ENCODE results near the gene COX4I1.

DNA sequence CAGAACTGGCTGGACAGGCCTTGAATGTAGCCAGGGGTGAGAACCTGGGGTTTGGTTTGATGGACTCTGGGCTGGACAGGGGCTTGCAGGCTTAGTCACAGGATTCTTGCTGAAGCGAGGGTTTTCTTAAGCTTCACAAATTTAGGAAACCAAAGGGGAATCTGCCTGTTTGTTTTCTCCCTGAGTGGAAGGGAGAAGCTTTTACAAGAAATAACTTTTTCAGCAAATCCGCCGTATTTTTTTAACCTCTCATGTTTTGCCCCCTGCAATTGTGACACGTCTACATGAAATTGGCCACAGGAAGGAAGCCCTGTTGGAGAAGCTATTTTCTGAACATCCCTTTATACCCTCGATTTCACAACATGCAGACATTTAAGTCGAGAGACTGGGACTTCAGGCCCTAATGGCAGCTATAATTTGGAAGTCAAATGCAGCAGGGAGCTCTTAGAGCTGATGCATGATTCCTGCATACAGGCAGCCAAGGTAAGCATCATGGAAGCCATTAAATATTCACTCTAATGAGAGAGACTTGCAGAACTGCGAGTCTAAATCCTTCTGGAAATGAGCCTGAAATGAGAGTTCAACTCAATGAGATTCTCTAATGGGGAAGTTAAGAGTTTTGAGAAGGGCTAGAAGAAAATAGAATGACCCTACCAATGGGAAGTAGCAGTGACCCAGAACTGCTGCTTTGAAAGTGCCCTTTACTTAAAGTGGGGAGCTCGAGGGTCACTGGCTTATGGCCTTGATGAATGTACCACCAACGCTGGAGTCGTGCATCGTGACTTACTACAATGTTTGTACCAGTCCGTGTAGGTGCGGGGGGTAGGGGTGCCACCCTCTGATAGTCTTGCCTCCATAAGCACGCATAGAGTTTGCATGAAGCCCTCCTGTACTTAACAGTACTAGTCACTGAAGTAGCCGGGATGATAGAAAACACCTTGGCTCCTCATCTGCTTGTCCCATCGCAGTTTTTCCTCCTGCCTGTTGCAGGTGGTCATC lies 54.4 kb downstream of the COX4I1 start:
- TF ChIP-seq, protein P1, sequence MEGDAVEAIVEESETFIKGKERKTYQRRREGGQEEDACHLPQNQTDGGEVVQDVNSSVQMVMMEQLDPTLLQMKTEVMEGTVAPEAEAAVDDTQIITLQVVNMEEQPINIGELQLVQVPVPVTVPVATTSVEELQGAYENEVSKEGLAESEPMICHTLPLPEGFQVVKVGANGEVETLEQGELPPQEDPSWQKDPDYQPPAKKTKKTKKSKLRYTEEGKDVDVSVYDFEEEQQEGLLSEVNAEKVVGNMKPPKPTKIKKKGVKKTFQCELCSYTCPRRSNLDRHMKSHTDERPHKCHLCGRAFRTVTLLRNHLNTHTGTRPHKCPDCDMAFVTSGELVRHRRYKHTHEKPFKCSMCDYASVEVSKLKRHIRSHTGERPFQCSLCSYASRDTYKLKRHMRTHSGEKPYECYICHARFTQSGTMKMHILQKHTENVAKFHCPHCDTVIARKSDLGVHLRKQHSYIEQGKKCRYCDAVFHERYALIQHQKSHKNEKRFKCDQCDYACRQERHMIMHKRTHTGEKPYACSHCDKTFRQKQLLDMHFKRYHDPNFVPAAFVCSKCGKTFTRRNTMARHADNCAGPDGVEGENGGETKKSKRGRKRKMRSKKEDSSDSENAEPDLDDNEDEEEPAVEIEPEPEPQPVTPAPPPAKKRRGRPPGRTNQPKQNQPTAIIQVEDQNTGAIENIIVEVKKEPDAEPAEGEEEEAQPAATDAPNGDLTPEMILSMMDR (conservative IDR thresholded peaks at IDR 0.05 in 1 of 2, IDR thresholded peaks at IDR 0.05 in 1 of 2; ENCODE audit: extremely low read depth in 1 of 2, insufficient read depth in 1 of 2, low read depth in 1 of 2, low read length in 2 of 2) = no peak
- TF ChIP-seq EZH2 (IDR thresholded peaks at IDR 0.05; ENCODE audit: borderline replicate concordance, low read length) = no peak
